ENCODE data around the gene PITX2.

PITX2 gene

DNA sequence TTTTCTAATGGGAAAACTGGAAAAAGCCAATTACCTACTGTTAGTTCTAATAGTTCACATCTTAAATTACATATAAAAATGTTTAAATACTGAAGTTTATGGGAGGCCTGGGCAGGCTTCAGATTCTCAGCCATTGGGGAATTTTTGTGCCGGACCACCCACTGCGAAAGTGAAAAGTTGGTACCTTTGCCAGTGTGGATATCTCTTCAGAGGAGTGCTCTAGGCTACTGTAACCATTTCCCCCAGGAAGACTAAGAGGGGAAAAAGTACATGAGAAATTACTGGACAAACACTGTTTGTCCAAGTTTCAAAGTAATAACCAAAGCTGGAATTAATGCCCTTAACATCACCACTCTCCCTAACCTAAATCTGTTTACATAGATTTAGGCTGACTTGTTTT is 20.8 kb downstream of the PITX2 start:
- Histone ChIP-seq H3K4me3 (ENCODE audit: low read length) (no peak overlapping the region), H3K36me3 (replicated peaks; ENCODE audit: insufficient read depth, low read length) (no peaks in the 10 kb centered on the region), H3K9ac (ENCODE audit: low read length) (no peak overlapping the region), H3F3A (ENCODE audit: insufficient read depth, low read length) (no peaks in the 10 kb centered on the region), H3K27me3 (replicated peaks; ENCODE audit: insufficient read depth, low read length) (no peaks in the 10 kb centered on the region), H3K9me2 (replicated peaks; ENCODE audit: insufficient read depth, low read length) (no peaks in the 10 kb centered on the region), H3K4me1 (ENCODE audit: low read length) (no peaks in the 10 kb centered on the region), H4K20me1 (ENCODE audit: insufficient read depth, low read length) (no peaks in the 10 kb centered on the region), H3K27ac (ENCODE audit: low read length) (no peak overlapping the region), H2AFZ (ENCODE audit: low read length) (no peak overlapping the region), H3K9me3 (replicated peaks; ENCODE audit: insufficient read depth, low read length) (no peaks in the 10 kb centered on the region), H3K4me2 (ENCODE audit: low read depth, low read length) (no peak overlapping the region), H3K79me2 (ENCODE audit: low read length) (no peaks in the 10 kb centered on the region)
- no peak for DNase-seq
- TF ChIP-seq, protein P1, sequence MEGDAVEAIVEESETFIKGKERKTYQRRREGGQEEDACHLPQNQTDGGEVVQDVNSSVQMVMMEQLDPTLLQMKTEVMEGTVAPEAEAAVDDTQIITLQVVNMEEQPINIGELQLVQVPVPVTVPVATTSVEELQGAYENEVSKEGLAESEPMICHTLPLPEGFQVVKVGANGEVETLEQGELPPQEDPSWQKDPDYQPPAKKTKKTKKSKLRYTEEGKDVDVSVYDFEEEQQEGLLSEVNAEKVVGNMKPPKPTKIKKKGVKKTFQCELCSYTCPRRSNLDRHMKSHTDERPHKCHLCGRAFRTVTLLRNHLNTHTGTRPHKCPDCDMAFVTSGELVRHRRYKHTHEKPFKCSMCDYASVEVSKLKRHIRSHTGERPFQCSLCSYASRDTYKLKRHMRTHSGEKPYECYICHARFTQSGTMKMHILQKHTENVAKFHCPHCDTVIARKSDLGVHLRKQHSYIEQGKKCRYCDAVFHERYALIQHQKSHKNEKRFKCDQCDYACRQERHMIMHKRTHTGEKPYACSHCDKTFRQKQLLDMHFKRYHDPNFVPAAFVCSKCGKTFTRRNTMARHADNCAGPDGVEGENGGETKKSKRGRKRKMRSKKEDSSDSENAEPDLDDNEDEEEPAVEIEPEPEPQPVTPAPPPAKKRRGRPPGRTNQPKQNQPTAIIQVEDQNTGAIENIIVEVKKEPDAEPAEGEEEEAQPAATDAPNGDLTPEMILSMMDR (IDR thresholded peaks at IDR 0.05; ENCODE audit: low read length) = no peak
- TF ChIP-seq EZH2 (optimal IDR thresholded peaks at IDR 0.05; ENCODE audit: low read depth, low read length) = no peak
- no peak for TF ChIP-seq EZH2phosphoT487 (IDR thresholded peaks at IDR 0.05; ENCODE audit: low read length)

DNA sequence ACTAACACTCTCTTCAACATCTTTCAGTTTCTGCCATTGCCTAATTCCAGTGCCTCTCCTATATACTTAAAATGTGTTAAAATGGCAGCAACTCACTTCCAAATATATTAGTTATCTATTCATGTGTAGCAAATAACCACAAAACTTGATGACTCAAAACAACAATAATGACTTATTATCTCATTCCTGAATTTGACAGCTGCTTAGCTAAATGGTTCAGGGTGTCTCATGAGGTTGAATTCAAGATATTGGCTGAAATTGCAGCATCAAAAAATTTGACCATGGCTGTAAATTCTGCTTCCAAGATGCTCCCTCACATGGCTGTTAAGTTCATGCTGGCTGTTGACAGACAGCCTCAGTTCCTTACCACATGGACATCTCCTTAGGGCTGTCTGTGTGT is 25.3 kb downstream of the PITX2 start:
- no peaks in the 10 kb centered on the region for H3K9me3 ChIP-seq (replicated peaks; ENCODE audit: insufficient read depth, low read length)

DNA sequence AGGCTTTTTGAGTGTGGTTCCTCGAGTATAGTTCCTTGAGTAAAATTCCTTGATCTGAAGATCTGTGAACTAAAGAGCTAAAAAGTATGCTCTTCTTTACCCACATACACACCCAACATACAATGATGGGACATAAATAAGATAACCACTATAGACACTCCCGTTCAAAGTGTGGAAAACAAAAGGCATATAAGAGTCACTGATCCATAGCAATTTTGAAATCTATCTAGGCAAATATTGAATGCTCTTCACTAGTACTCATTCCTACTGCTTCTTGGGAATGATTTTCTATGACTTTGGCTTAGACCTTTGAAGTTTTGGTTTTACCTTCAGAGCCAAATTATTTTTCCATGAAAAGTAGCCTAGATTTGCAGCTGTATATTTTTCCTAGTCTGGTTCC is 26.4 kb downstream of the PITX2 start:
- Histone ChIP-seq H3K79me2 (ENCODE audit: low read length) (no peaks in the 10 kb centered on the region), H4K20me1 (ENCODE audit: insufficient read depth, low read length) (no peaks in the 10 kb centered on the region), H3K4me3 (ENCODE audit: low read length) (no peak overlapping the region), H3K9me3 (replicated peaks; ENCODE audit: insufficient read depth, low read length) (no peaks in the 10 kb centered on the region), H3F3A (ENCODE audit: insufficient read depth, low read length) (no peaks in the 10 kb centered on the region), H3K27ac (ENCODE audit: low read length) (no peak overlapping the region), H3K4me2 (ENCODE audit: low read depth, low read length) (no peak overlapping the region), H3K9me2 (replicated peaks; ENCODE audit: insufficient read depth, low read length) (no peaks in the 10 kb centered on the region), H3K9ac (ENCODE audit: low read length) (no peak overlapping the region), H3K36me3 (replicated peaks; ENCODE audit: insufficient read depth, low read length) (no peaks in the 10 kb centered on the region), H3K27me3 (replicated peaks; ENCODE audit: insufficient read depth, low read length) (no peaks in the 10 kb centered on the region), H3K4me1 (ENCODE audit: low read length) (no peaks in the 10 kb centered on the region), H2AFZ (ENCODE audit: low read length) (no peak overlapping the region)
- DNase-seq = no peak
- no peak for TF ChIP-seq EZH2 (optimal IDR thresholded peaks at IDR 0.05; ENCODE audit: low read depth, low read length)

More for the DNA sequence above, 25.3 kb downstream of the PITX2 start:
- Histone ChIP-seq H3K4me3 (ENCODE audit: low read length) (no peak overlapping the region), H3K79me2 (ENCODE audit: low read length) (no peaks in the 10 kb centered on the region), H3K27ac (ENCODE audit: low read length) (no peak overlapping the region), H3K9ac (ENCODE audit: low read length) (no peak overlapping the region), H3K4me1 (ENCODE audit: low read length) (no peaks in the 10 kb centered on the region), H3K36me3 (replicated peaks; ENCODE audit: insufficient read depth, low read length) (no peaks in the 10 kb centered on the region), H4K20me1 (ENCODE audit: insufficient read depth, low read length) (no peaks in the 10 kb centered on the region), H3F3A (ENCODE audit: insufficient read depth, low read length) (no peaks in the 10 kb centered on the region), H3K4me2 (ENCODE audit: low read depth, low read length) (no peak overlapping the region), H3K9me2 (replicated peaks; ENCODE audit: insufficient read depth, low read length) (no peaks in the 10 kb centered on the region), H2AFZ (ENCODE audit: low read length) (no peak overlapping the region), H3K27me3 (replicated peaks; ENCODE audit: insufficient read depth, low read length) (no peaks in the 10 kb centered on the region)
- no peak for DNase-seq
- TF ChIP-seq EZH2phosphoT487 (IDR thresholded peaks at IDR 0.05; ENCODE audit: low read length) (no peak), EZH2 (optimal IDR thresholded peaks at IDR 0.05; ENCODE audit: low read depth, low read length) (no peak)
- TF ChIP-seq, protein P1 (IDR thresholded peaks at IDR 0.05; ENCODE audit: low read length) = no peak

DNA sequence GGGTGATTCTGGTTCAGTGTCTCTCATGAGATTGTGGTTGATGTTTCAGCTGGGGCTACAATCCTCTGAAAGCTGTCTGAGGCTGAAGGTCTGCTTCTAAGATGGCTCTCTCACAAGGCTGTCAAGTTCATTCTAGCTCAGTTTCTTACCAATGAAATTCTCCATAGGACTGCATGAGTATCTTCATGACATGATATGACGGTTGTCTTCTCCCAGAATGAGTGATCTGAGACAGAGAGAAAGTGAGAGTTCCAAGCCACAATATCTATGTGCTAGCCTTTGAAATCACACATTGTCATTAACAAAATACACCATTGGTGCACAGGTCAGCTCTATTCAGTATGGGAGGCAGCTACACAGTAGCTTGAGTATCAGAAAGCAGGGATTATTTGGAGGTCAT is 27.3 kb downstream of the PITX2 start:
- Histone ChIP-seq H3K9ac (ENCODE audit: low read length) (no peak overlapping the region), H3K4me2 (ENCODE audit: low read depth, low read length) (no peak overlapping the region), H3K27me3 (replicated peaks; ENCODE audit: insufficient read depth, low read length) (no peaks in the 10 kb centered on the region), H3K27ac (ENCODE audit: low read length) (no peak overlapping the region), H3K9me3 (replicated peaks; ENCODE audit: insufficient read depth, low read length) (no peaks in the 10 kb centered on the region), H4K20me1 (ENCODE audit: insufficient read depth, low read length) (no peaks in the 10 kb centered on the region), H3K79me2 (ENCODE audit: low read length) (no peaks in the 10 kb centered on the region), H2AFZ (ENCODE audit: low read length) (no peak overlapping the region), H3K4me3 (ENCODE audit: low read length) (no peak overlapping the region), H3F3A (ENCODE audit: insufficient read depth, low read length) (no peaks in the 10 kb centered on the region), H3K36me3 (replicated peaks; ENCODE audit: insufficient read depth, low read length) (no peaks in the 10 kb centered on the region), H3K4me1 (ENCODE audit: low read length) (no peaks in the 10 kb centered on the region), H3K9me2 (replicated peaks; ENCODE audit: insufficient read depth, low read length) (no peaks in the 10 kb centered on the region)
- no peak for DNase-seq
- TF ChIP-seq EZH2phosphoT487 (IDR thresholded peaks at IDR 0.05; ENCODE audit: low read length) = no peak
- no peak for TF ChIP-seq EZH2 (optimal IDR thresholded peaks at IDR 0.05; ENCODE audit: low read depth, low read length)
- TF ChIP-seq, protein P1 (IDR thresholded peaks at IDR 0.05; ENCODE audit: low read length) = no peak
